ENCODE results near the gene PELI2. TPM values are rescaled to one million over a fixed set of nuclear protein-coding genes. Genes with fewer than 3 reads are reported as not detected.

Gene PELI2
- total and polyA plus RNA-seq, 2 of the 4 experiments (the other 2 are of a cell fraction) = 6.0 to 36.7 TPM

- Histone ChIP-seq H3K9me1 (ENCODE audit: insufficient read depth, low read length) (peaks cover 23% of the 10 kb centered on the region), H4K5ac (ENCODE audit: low read depth, low read length) (no peak overlapping the region), H3K9me3 (ENCODE audit: control insufficient read depth, insufficient read depth, low read length) (no peaks in the 10 kb centered on the region), H3K27ac (ENCODE audit: insufficient read depth, low read length) (no peak overlapping the region), H2AK5ac (ENCODE audit: low read depth, low read length) (peak overlapping the region; percentile 44; the same call in 1 of the 2 replicates), H3K4me2 (ENCODE audit: low read depth, low read length) (peak overlapping the region; percentile 13; the same call in 1 of the 2 replicates), H4K20me1 (ENCODE audit: insufficient read depth, low read length) (peaks cover 72% of the 10 kb centered on the region), H4K8ac (ENCODE audit: low read depth in 2 of 2, low read length in 2 of 2) (no peak overlapping the region), H2AFZ (replicated peaks; ENCODE audit: low read length, poor library complexity) (peak overlapping the region; percentile 1), H2BK15ac (ENCODE audit: low read depth, low read length) (no peak overlapping the region), H2BK5ac (ENCODE audit: low read depth, low read length, poor library complexity, severe bottlenecking) (no peak overlapping the region), H3K23ac (ENCODE audit: low read depth, low read length) (peak overlapping the region; percentile 47), H2BK120ac (ENCODE audit: low read depth, low read length) (no peak overlapping the region), H3K4me3 (ENCODE audit: insufficient read depth, low read depth, low read length) (no peak overlapping the region), H3K79me1 (ENCODE audit: low read depth in 1 of 2, low read length in 2 of 2) (peaks cover 53 to 87% of the 10 kb centered on the region in 2 experiments), H3K18ac (ENCODE audit: low read depth, low read length) (no peak overlapping the region; the same call in 1 of the 2 replicates), H4K91ac (ENCODE audit: insufficient read depth, low read depth, low read length) (peak overlapping the region; percentile 20; the same call in 1 of the 2 replicates), H3K14ac (replicated peaks; ENCODE audit: low read depth, low read length) (no peak overlapping the region), H2AK9ac (replicated peaks; ENCODE audit: low read depth, low read length, poor library complexity) (peak overlapping the region; percentile 18), H3K27me3 (ENCODE audit: control insufficient read depth, insufficient read depth, low read length) (no peaks in the 10 kb centered on the region), H3K4ac (ENCODE audit: low read depth, low read length) (peak overlapping the region; percentile 28), H2BK20ac (ENCODE audit: low read depth, low read length) (peak overlapping the region; percentile 24; the same call in 1 of the 2 replicates), H3K9ac (ENCODE audit: low read depth, low read length) (no peak overlapping the region), H3K56ac (ENCODE audit: extremely low read depth, insufficient read depth, low read length) (no peak overlapping the region), H3K36me3 (ENCODE audit: control insufficient read depth, insufficient read depth, low read length) (no peaks in the 10 kb centered on the region), H3K4me1 (ENCODE audit: control insufficient read depth, insufficient read depth, low read length) (peaks cover 14% of the 10 kb centered on the region)
- ChIA-PET POLR2A (ENCODE audit: unreplicated experiment) (no interaction called here), CTCF (interaction anchor here (1.3 kb wide), 1 partner anchor 10 kb away, joined by 3 read pairs; no protein-coding TSS in a partner anchor)
- peak; percentile 31 for DNase-seq
- in situ Hi-C loops (cut with MboI; ENCODE audit: low sequenced_read_pairs) = loop anchor here (25.0 kb wide), 1 partner anchor 412 kb away; no protein-coding TSS in a partner anchor
- ATAC-seq (ENCODE audit: low read depth) = peak; percentile 68
- WGBS, 2 experiments (ENCODE audit: extremely low coverage in 2 of 2, insufficient read length in 1 of 2) = 0% methylated on average over 1 of the region's 2 CpGs; no CpG with 5 or more reads in 1 of the 2 experiments
- peak; percentile 67; the same call in 1 of the 2 replicates for TF ChIP-seq MAFK (IDR thresholded peaks at IDR 0.05; ENCODE audit: low read depth, low read length)
- TF ChIP-seq RCOR1 (IDR thresholded peaks at IDR 0.05; ENCODE audit: insufficient replicate concordance, low read length) = no peak
- no peak for TF ChIP-seq NFE2L2 (IDR thresholded peaks at IDR 0.05; ENCODE audit: low read depth, low read length)
- TF ChIP-seq SMC3 (IDR thresholded peaks at IDR 0.05; ENCODE audit: low read depth, low read length) = no peak
- BruUV-seq (replicated peaks) = no TSS peak
- intact Hi-C loops (cut with micrococcal nuclease) = loop anchor here (5.0 kb wide), 1 partner anchor 73 kb away; no protein-coding TSS in a partner anchor
- dilution Hi-C loops (cut with HindIII; ENCODE audit: low sequenced_read_pairs, unreplicated experiment) = no loop called here
Observed at GRCh38 chr14:56124327-56124726, 6.1 kb downstream of the PELI2 start.
